Left hindlimb (tissue), 1 donor: ENCODE data around the gene DGKG.

Source experiments
- DNase-seq: peaks from one replicate; pipeline ENCODE4 v3.0.0-alpha.2; 2018

DGKG gene

DNA sequence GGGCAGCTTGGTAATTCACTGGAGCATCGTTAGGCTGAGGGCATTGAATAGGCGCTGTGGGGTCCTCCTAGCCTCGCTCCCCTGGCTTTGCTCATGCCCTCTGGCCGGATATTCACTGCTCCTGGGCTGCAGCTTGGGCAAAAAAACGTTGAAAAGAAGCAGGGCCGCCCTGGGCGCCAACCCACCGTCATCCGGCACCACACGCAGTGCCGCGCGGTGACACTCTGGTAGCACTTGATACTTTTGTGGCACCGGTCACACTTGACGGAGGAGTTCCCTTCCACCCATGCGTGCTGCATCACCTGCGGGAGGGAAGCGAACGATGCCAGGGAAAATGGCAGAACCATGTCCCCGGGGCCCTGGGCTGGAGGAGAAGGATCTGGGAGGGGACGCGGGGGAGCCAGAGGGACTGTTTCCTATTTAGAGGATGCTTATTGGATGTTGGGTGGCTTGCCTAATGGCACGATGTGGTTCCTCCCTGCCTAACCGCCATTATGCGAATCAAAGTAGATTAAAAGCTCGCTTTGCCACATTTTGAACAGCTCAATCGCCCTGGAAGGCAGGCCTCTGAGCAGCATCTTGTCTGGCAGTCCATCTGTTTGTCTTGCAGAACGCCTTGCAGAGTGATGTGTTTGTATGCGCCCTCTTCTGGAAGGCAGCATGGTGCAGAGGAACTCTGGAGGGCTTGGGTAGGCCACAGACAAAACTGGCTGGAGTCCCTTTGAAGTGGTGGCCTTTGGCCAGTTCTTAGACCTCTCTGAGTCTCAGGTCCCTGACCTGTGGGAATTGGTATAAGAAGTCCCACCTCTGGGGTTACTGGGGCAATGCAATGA is 93.2 kb downstream of the DGKG start:
- no peak for DNase-seq

- no peak for DNase-seq
Observed at GRCh38 chr3:186267758-186268157, 94.3 kb downstream of the DGKG start.

GRCh38 chr3:186264608-186265400 is 97.2 kb downstream of the DGKG start:
- DNase-seq: no peak

DNA sequence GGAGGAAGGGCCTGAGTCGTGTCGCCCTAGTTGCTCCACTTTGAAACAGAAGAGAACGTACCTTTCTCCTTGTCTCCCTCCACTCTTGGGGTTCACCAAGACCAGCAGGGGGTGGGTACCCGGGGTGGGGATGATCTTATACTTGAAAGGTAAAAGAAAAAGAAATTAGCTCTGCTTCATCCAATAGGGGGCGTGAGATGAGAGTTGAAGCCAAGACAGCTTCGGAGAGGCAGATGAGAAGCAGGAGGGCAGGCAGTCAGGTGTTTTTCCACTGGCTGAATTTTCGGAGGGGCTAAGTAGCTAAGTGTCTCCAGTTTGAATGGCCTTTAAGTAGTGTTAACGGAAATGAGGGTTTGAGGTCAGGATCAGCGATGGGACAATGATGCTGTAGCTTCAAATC is 100.4 kb downstream of the DGKG start:
- DNase-seq: no peak

- DNase-seq: no peak
Observed at GRCh38 chr3:186260726-186261125, 101.3 kb downstream of the DGKG start.

DNA sequence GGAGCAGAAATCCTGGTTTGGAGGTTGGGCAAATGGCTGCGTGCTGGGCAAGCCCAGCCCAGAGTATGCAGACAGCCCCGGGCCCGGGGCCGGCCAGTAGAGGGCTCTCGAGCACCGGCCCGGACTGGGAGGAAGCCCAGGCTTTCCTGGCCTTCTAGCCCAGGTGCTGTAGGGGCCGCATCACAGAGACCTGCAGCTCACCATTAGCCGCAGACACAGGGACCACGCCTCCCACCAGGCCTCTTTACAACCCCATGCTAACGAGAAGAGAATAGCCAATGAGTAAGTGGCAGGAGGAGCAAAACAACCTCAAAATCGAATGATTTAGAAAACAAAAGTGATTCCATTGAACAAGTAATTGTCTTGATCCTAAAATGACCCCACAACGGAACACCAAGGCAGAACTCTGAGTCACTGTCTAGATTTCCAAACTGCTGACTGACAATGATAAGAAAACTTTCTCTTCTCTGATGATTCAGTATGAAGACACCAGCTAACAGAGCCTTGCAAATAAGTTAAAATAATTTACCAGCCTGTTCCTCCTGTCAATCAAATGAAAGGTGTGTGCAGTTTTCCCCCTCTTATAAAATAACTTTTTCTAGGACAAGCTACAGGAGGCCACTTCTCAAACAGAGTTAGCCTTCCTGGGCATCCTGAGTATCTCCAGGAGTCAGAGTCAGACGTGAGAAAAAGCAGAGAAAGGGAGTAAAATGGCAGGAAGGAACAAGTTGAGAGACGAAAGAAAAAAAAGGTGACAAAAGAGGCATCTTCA is 102.2 kb downstream of the DGKG start:
- DNase-seq: peak; percentile 47

DNA sequence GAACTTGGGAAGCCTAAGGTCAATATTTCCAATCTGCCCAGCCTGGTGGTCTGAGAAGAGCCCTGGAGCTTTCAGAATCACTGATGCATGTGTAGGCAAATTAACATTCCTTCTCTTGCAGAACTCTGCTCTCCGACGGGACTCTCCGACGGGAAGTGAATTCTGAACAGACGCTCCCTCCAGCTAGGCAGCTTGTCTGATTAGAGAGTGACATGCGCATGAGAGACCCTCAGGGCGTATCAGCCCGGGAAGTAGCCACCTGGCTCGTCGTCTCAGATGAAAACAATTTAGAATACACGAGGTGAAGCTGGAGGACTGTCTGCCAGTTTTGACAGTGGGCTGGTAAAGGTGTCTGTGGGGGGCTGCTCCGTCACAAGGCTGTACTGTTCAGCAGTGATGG is 103.1 kb downstream of the DGKG start:
- no peak for DNase-seq

DNA sequence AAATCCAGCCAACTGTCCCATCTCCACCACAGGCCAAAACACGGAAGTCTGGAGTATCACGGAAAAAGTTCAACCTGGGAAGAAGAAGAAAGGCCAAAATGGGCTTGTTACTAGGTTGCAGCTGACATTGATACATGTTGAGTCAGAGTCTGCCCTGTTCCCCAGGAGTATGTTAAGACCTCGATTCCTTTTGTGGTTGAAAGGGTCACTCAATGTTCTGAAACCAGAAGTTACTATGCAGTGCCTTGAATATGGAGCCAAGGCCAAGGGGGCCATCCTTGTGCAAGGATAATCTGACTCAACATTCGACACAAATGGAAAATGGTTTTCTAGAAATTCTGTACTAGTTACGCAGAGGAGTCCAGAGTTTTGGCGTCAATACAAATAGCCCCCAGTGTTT is 104.2 kb downstream of the DGKG start:
- DNase-seq: no peak

GRCh38 chr3:186255703-186256331 is 106.2 kb downstream of the DGKG start:
- no peak for DNase-seq

DNA sequence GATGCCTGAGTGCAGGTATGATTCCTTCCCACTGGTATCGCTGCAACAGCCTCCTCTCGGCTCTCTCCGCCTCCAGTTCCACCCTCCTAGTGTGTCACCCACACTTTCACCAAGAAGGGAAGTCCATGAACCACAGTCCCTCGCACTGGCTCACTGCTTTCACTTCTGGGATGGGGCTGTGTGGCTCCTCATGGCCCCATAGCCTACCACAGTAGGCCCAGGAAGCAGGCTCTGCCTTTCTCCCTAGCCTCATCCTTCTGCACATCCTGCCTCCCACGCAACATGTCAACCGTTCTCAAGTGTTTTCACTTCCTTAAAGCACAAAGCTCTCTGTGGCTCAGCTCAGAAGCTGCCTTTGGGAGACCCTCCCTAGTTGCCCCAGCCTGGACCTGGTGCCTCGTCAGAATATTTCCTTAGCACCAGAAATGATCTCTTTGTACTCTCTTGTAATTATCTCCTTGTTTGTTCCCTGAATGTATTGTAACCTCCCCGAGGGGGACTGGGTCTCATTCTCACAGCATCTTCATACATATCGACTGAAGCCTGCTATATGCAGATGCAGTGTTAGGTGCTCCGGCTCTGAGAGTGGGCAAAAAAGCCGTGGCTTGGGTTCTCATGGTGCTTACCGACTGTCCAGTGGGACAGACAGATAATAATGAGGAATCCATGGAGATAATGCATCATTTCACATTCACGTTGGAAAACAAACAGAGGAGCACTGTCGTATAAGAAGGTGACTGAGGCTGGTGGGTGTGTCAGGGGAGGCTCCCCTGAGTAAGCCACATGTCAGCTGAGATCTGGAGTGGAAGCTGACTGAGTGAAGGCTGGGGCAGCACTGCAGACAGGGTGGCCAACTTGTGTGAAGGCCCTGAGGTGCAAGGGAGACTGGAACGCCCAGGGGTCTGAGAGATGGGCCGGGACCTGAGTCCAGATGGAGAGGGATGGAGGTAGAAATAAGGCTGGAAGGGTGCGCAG is 107.1 kb downstream of the DGKG start:
- DNase-seq: no peak

- peak; percentile 52 for DNase-seq
Observed at GRCh38 chr3:186251948-186252619, 110.0 kb downstream of the DGKG start.

- DNase-seq: no peak
Observed at GRCh38 chr3:186248850-186249249, 113.2 kb downstream of the DGKG start.

- no peak for DNase-seq
Observed at GRCh38 chr3:186247821-186248814, 113.9 kb downstream of the DGKG start.

GRCh38 chr3:186246941-186247340 is 115.1 kb downstream of the DGKG start:
- DNase-seq: no peak

- no peak for DNase-seq
Observed at GRCh38 chr3:186244016-186244415, 118.0 kb downstream of the DGKG start.

DNA sequence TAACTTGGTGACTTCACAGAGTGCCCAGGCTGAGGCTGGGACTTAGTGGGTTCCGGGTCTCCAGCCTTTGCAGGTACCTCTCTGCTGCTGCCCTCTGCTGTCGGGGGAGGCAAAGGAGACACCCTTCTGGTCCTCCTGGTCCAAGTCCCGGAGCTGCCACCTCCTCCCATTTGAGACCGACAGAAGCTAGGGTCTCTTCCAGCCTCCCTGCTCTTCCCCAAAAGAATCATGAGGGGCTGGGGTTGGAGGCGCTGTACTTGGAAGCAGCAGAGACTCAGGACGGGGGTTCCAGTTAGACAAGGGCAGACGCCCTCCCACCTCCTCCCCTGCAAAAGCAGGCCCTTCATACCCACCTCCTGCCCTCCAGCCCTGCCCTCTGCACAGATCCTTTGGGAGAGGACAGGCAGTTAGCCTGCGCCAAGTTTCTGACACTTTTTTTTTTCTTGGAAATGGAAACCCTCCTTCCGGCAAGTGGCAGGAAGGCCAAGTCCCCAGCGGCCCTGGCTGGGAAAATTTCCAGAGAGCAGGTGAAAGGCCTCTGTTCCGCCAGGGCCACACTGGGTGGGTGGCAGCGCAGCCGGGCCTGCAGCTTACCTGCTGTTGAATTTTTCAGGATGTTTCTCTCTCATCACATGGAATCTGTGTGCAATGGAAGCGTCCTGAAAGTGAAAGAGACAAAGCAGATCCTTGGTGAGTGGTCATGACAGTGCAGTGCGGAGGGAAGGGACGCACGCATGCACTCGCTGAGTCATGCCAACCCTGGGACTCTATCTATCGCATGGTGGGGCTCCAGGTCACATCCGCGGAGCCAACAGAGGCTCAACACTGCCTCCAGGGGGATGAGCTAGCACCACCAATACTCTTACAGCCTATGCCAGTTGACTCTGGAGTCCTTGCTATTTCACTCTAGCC is 119.9 kb downstream of the DGKG start:
- DNase-seq: no peak

- DNase-seq: no peak
Observed at GRCh38 chr3:186239321-186239720, 122.7 kb downstream of the DGKG start.

- DNase-seq: no peak
Observed at GRCh38 chr3:186237915-186238314, 124.1 kb downstream of the DGKG start.
